ENCODE measurements around the gene TMEM38A. TPM values are rescaled to one million over a fixed set of nuclear protein-coding genes. Genes with fewer than 3 reads are reported as not detected.
A peak's percentile ranks its signal among the peaks of the same experiment; 100 is the strongest.

TMEM38A gene
- total and polyA plus RNA-seq, 9 of the 15 experiments (the other 6 are each of a cell fraction or from before 2014, with no cell fraction given) = 0.35 to 2.1 (median 1.2) TPM

GRCh38 chr19:16624236-16624635 lies 36.7 kb upstream of the TMEM38A start:
- peaks cover 8 to 23% of the 10 kb centered on the region in 2 experiments; a peak in 4 of 5 replicates for H3K4me1 ChIP-seq (replicated peaks in 1 of 2; ENCODE audit: control insufficient read depth in 2 of 2, insufficient read depth in 2 of 2, low read length in 2 of 2)
- no peak for DNase-seq (ENCODE audit: extremely low read depth in 1 of 4, low spot score in 3 of 4)
- no peaks in the 10 kb centered on the region for H3K27me3 ChIP-seq (ENCODE audit: control insufficient read depth in 2 of 2, insufficient read depth in 2 of 2, low read length in 2 of 2)
- FAIRE-seq = no peak
- H3K79me2 ChIP-seq (ENCODE audit: control insufficient read depth, insufficient read depth, low read length) = peaks cover 96% of the 10 kb centered on the region
- ChIA-PET POLR2A (interaction anchor here (0.6 to 5.0 kb wide), 6 partner anchors 10 to 40 kb away, joined by 3 to 52 read pairs (median 3); no protein-coding TSS in a partner anchor), CTCF (ENCODE audit: low intra/inter-chr PET ratio) (no interaction called here)
- no TSS peak for BruUV-seq (replicated peaks)
- no peak for ATAC-seq
- in situ Hi-C loops (cut with MboI) = no loop called here
- H3K36me3 ChIP-seq (ENCODE audit: control insufficient read depth, insufficient read depth, low read length) = peaks cover 48% of the 10 kb centered on the region
- no peak overlapping the region for H3K27ac ChIP-seq (ENCODE audit: extremely low read depth, low read depth, low read length)
- H3K4me3 ChIP-seq = no peak overlapping the region
- intact Hi-C loops (cut with micrococcal nuclease) = loop anchor here (10.0 kb wide), 1 partner anchor 79 kb away; the partner anchor contains the start of gene CHERP
- TF ChIP-seq TAL1 (IDR thresholded peaks at IDR 0.05) (no peak), ZNF274 (IDR thresholded peaks at IDR 0.05; ENCODE audit: borderline replicate concordance, low read depth, low read length) (no peak), RFX5 (IDR thresholded peaks at IDR 0.05; ENCODE audit: low read depth, low read length) (no peak)
- H3K9ac ChIP-seq (ENCODE audit: insufficient read depth in 1 of 2, low read depth in 2 of 2, low read length in 2 of 2) = peak overlapping the region in 1 of 2 experiments; percentile 21; a peak in 2 of 4 replicates
- H2AFZ ChIP-seq (ENCODE audit: low read depth, low read length) = no peak overlapping the region
- H3K4me2 ChIP-seq (ENCODE audit: insufficient read depth, low read length) = no peak overlapping the region
- no peaks in the 10 kb centered on the region for H3K9me1 ChIP-seq (ENCODE audit: control insufficient read depth, insufficient read depth, low read length)
- H3K9me3 ChIP-seq (replicated peaks; ENCODE audit: control insufficient read depth, insufficient read depth, low read depth, low read length) = no peaks in the 10 kb centered on the region
- peaks cover 76% of the 10 kb centered on the region for H4K20me1 ChIP-seq (replicated peaks; ENCODE audit: control insufficient read depth, insufficient read depth, low read length)
- 87% methylated on average over 10 of the region's 10 CpGs for WGBS (ENCODE audit: insufficient coverage, low coverage, missing lambda C conversion rate)

GRCh38 chr19:16625163-16625958 lies 35.6 kb upstream of the TMEM38A start:
- WGBS (ENCODE audit: insufficient coverage, low coverage, missing lambda C conversion rate) = 85% methylated on average over 16 of the region's 16 CpGs
- BruUV-seq (replicated peaks) = no TSS peak
- Histone ChIP-seq H3K4me1 (replicated peaks in 1 of 2; ENCODE audit: control insufficient read depth in 2 of 2, insufficient read depth in 2 of 2, low read length in 2 of 2) (peaks cover 13 to 28% of the 10 kb centered on the region in 2 experiments; a peak in 4 of 5 replicates), H3K9me1 (ENCODE audit: control insufficient read depth, insufficient read depth, low read length) (no peaks in the 10 kb centered on the region), H3K36me3 (ENCODE audit: control insufficient read depth, insufficient read depth, low read length) (peaks cover 51% of the 10 kb centered on the region), H4K20me1 (replicated peaks; ENCODE audit: control insufficient read depth, insufficient read depth, low read length) (peaks cover 65% of the 10 kb centered on the region), H3K9ac (ENCODE audit: insufficient read depth in 1 of 2, low read depth in 2 of 2, low read length in 2 of 2) (peak overlapping the region in 1 of 2 experiments; percentile 31; a peak in 2 of 4 replicates), H3K27me3 (ENCODE audit: control insufficient read depth in 2 of 2, insufficient read depth in 2 of 2, low read length in 2 of 2) (no peaks in the 10 kb centered on the region), H3K9me3 (replicated peaks; ENCODE audit: control insufficient read depth, insufficient read depth, low read depth, low read length) (no peaks in the 10 kb centered on the region), H3K4me3 (no peak overlapping the region), H3K4me2 (ENCODE audit: insufficient read depth, low read length) (no peak overlapping the region), H3K79me2 (ENCODE audit: control insufficient read depth, insufficient read depth, low read length) (peaks cover 88% of the 10 kb centered on the region), H2AFZ (ENCODE audit: low read depth, low read length) (no peak overlapping the region), H3K27ac (ENCODE audit: extremely low read depth, low read depth, low read length) (no peak overlapping the region)
- in situ Hi-C loops (cut with MboI) (no loop called here), intact Hi-C loops (cut with micrococcal nuclease) (loop anchor here (10.0 kb wide), 1 partner anchor 81 kb away; the partner anchor contains the start of gene CHERP)
- DNase-seq (ENCODE audit: extremely low read depth in 1 of 4, low spot score in 3 of 4) = no peak
- ChIA-PET CTCF (ENCODE audit: low intra/inter-chr PET ratio) (no interaction called here), POLR2A (interaction anchor here (0.6 to 5.0 kb wide), 9 partner anchors 8 to 244 kb away, joined by 3 to 52 read pairs (median 3); partner anchors contain the start of gene SLC35E1)
- no peak for FAIRE-seq
- ATAC-seq = no peak
